Sigmoid colon (tissue), 4 donors: ENCODE results near the gene SERTAD3.

Source experiments
- EP300 ChIP-seq, 4 donors: sonication (generic); formaldehyde crosslinking; IDR thresholded peaks; one replicate each; pipeline ENCODE4 v1.6.1; 2017; ENCODE audit warnings: antibody characterized with exemption in 4 of 4
- POLR2A ChIP-seq, 2 donors: fragments of 450-650 bp; IDR thresholded peaks; one replicate each; pipeline ENCODE4 v1.6.1; 2016; ENCODE audit warnings: antibody characterized with exemption in 2 of 2, mild to moderate bottlenecking in 2 of 2, moderate library complexity in 2 of 2
- POLR2AphosphoS5 ChIP-seq, 4 donors: sonication (generic); formaldehyde crosslinking; IDR thresholded peaks; one replicate each; pipeline ENCODE4 v1.6.1; 2017; ENCODE audit warnings: antibody characterized with exemption in 4 of 4
- TF ChIP-seq, protein P1 (sequence below), 4 experiments: fragments of 450-650 bp in 3 of 4; fragments of 200-600 bp in 1 of 4; IDR thresholded peaks; one replicate each; pipeline ENCODE4 v1.5.1; 2016 to 2019; ENCODE audit warnings: antibody characterized with exemption in 4 of 4, mild to moderate bottlenecking in 3 of 4, moderate library complexity in 2 of 4

DNA sequence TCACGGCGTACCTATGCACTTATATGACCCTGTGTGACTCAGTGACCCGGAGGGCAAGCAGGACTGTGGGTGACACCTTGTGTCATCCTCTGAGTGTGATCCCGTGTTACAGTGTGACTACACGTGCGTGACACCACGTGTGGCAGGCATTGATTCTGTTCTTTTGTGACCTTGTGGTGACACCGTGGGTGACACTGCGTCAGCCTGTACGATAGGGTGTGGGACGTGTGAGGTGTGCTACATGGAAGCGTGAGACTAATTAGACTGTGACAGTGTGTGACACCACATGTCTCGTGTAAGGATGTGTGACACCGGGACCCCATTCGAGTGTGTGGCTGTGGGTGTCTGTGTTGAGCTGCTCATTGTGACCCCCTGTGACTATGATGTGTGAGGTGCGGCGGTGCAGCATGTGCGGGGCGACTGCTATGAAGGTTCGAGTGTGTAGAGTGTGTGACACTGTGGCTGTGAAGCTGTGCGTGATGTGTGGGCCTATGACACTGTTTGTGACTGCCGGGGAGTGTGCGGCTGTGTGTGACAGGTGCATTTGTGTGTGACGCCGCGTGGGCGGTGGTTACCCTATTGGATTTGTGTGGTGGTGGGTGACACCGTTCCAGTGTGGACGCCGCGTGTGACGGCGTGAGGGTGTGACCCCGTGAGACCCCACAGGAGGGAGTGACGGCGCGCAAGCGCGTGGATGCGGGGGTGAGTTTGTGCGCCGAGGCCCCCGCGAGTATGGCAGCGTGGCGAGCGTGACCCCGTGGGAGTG is 22.3 kb upstream of the SERTAD3 start:
- TF ChIP-seq POLR2A (IDR thresholded peaks at IDR 0.05) (no peak), POLR2AphosphoS5 (IDR thresholded peaks at IDR 0.05) (no peak), EP300 (IDR thresholded peaks at IDR 0.05) (no peak)
- TF ChIP-seq, protein P1, sequence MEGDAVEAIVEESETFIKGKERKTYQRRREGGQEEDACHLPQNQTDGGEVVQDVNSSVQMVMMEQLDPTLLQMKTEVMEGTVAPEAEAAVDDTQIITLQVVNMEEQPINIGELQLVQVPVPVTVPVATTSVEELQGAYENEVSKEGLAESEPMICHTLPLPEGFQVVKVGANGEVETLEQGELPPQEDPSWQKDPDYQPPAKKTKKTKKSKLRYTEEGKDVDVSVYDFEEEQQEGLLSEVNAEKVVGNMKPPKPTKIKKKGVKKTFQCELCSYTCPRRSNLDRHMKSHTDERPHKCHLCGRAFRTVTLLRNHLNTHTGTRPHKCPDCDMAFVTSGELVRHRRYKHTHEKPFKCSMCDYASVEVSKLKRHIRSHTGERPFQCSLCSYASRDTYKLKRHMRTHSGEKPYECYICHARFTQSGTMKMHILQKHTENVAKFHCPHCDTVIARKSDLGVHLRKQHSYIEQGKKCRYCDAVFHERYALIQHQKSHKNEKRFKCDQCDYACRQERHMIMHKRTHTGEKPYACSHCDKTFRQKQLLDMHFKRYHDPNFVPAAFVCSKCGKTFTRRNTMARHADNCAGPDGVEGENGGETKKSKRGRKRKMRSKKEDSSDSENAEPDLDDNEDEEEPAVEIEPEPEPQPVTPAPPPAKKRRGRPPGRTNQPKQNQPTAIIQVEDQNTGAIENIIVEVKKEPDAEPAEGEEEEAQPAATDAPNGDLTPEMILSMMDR (IDR thresholded peaks at IDR 0.05) = no peak
